ENCODE data around the gene DUXB. TPM values are rescaled to one million over a fixed set of nuclear protein-coding genes. Genes with fewer than 3 reads are reported as not detected.

Gene DUXB
- total and polyA plus RNA-seq, 4 donors = not detected

DNA sequence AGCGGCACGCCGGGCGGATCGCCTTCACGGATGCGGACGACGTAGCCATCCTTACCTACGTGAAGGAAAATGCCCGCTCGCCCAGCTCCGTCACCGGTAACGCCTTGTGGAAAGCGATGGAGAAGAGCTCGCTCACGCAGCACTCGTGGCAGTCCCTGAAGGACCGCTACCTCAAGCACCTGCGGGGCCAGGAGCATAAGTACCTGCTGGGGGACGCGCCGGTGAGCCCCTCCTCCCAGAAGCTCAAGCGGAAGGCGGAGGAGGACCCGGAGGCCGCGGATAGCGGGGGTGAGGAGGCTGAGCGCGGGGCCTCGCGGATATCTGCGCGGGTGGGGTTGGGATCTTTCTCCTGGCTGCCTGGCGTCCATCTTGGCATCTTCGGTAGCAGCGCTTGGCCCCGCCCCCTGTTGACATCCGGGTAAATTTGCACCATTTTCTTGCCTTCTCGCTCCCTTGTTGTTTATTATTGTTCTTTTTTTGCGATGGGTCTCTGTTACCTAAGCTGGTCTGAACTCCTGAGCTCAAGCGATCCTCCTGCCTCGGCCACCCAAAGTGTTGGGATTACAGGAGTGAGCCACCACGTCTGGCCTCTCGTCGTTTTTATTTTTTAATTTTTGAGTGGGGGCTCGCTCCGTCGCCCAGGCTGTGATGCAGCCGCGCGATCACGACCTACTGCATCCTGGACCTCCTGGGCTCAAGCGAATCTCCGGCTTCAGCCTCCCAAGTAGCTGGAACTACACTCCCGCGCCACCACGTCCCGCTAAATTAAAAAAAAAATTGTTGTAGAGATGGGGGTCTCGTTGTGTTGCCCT lies 52.8 kb downstream of the DUXB start:
- peak overlapping the region; percentile 71 to 93 for H3K4me3 ChIP-seq (ENCODE audit: low read length in 2 of 2)
- peak; percentile 91 to 95 for DNase-seq
- peak; percentile 86 for ATAC-seq (ENCODE audit: low FRiP score)
- H3K36me3 ChIP-seq (ENCODE audit: control insufficient read depth in 1 of 2, insufficient read depth in 2 of 2, low read length in 1 of 2) = no peaks in the 10 kb centered on the region
- peak overlapping the region; percentile 70 to 97 for H3K27ac ChIP-seq (ENCODE audit: low read depth in 1 of 2, low read length in 2 of 2)
- H3K27me3 ChIP-seq (ENCODE audit: control insufficient read depth in 1 of 2, insufficient read depth in 2 of 2, low read length in 1 of 2) = no peaks in the 10 kb centered on the region
- no peaks in the 10 kb centered on the region for H3K9me3 ChIP-seq (ENCODE audit: control insufficient read depth, low read length)
- H3K4me1 ChIP-seq (ENCODE audit: control insufficient read depth in 1 of 2, insufficient read depth in 2 of 2, low read length in 2 of 2) = peaks cover 3 to 5% of the 10 kb centered on the region in 2 donors
- 0% methylated on average over 56 to 62 of the region's 62 CpGs for WGBS, 2 donors
- intact Hi-C loops (cut with DNase I) = loop anchor here in 1 of 2 donors (2.0 kb wide), 1 partner anchor 116 kb away; no protein-coding TSS in a partner anchor

GRCh38 chr16:75647492-75648264 lies 53.6 kb downstream of the DUXB start, which contains the start of the genes KARS1 and TERF2IP:
TSS of gene KARS1 (minus strand) at chr16:75647665. CDS start at chr16:75647639, 26 bp downstream.
TSS of gene TERF2IP (plus strand) at chr16:75647773. CDS start at chr16:75647883, 110 bp downstream.
- ATAC-seq (ENCODE audit: low FRiP score) (peak; percentile 97), DNase-seq (peak; percentile 96 to 97)
- Histone ChIP-seq H3K4me1 (ENCODE audit: control insufficient read depth in 1 of 2, insufficient read depth in 2 of 2, low read length in 2 of 2) (peaks cover 3 to 5% of the 10 kb centered on the region in 2 donors), H3K27ac (ENCODE audit: low read depth in 1 of 2, low read length in 2 of 2) (peak within 1 kb of the TSS; percentile 70 to 97), H3K36me3 (ENCODE audit: control insufficient read depth in 1 of 2, insufficient read depth in 2 of 2, low read length in 1 of 2) (no peaks in the 10 kb centered on the region), H3K9me3 (ENCODE audit: control insufficient read depth, low read length) (no peaks in the 10 kb centered on the region), H3K27me3 (ENCODE audit: control insufficient read depth in 1 of 2, insufficient read depth in 2 of 2, low read length in 1 of 2) (no peaks in the 10 kb centered on the region), H3K4me3 (ENCODE audit: low read length in 2 of 2) (peak within 1 kb of the TSS; percentile 93 to 100)
- WGBS, 2 donors = 0% methylated on average over 76 of the region's 76 CpGs
- intact Hi-C loops (cut with DNase I) = loop anchor here in 1 of 2 donors (1.0 to 2.0 kb wide), 2 partner anchors 24 to 117 kb away; partner anchors contain the start of gene ADAT1

- H3K27me3 ChIP-seq (ENCODE audit: control insufficient read depth in 1 of 2, insufficient read depth in 2 of 2, low read length in 1 of 2) = no peaks in the 10 kb centered on the region
- DNase-seq (no peak), ATAC-seq (ENCODE audit: low FRiP score) (peak; percentile 58)
- peaks cover 3 to 5% of the 10 kb centered on the region in 2 donors for H3K4me1 ChIP-seq (ENCODE audit: control insufficient read depth in 1 of 2, insufficient read depth in 2 of 2, low read length in 2 of 2)
- intact Hi-C loops (cut with DNase I) = loop anchor here in 1 of 2 donors (1.0 kb wide), 1 partner anchor 24 kb away; the partner anchor contains the start of gene ADAT1
- WGBS, 2 donors = 0% methylated on average over 18 of the region's 18 CpGs
- peak overlapping the region; percentile 3 to 22 for H3K27ac ChIP-seq (ENCODE audit: low read depth in 1 of 2, low read length in 2 of 2)
- peaks cover 1 to 2% of the 10 kb centered on the region in 2 donors for H3K36me3 ChIP-seq (ENCODE audit: control insufficient read depth in 1 of 2, insufficient read depth in 2 of 2, low read length in 1 of 2)
- H3K4me3 ChIP-seq (ENCODE audit: low read length in 2 of 2) = peak overlapping the region; percentile 80 to 100
- no peaks in the 10 kb centered on the region for H3K9me3 ChIP-seq (ENCODE audit: control insufficient read depth, low read length)
Observed at GRCh38 chr16:75647112-75647491, 54.2 kb downstream of the DUXB start.

DNA sequence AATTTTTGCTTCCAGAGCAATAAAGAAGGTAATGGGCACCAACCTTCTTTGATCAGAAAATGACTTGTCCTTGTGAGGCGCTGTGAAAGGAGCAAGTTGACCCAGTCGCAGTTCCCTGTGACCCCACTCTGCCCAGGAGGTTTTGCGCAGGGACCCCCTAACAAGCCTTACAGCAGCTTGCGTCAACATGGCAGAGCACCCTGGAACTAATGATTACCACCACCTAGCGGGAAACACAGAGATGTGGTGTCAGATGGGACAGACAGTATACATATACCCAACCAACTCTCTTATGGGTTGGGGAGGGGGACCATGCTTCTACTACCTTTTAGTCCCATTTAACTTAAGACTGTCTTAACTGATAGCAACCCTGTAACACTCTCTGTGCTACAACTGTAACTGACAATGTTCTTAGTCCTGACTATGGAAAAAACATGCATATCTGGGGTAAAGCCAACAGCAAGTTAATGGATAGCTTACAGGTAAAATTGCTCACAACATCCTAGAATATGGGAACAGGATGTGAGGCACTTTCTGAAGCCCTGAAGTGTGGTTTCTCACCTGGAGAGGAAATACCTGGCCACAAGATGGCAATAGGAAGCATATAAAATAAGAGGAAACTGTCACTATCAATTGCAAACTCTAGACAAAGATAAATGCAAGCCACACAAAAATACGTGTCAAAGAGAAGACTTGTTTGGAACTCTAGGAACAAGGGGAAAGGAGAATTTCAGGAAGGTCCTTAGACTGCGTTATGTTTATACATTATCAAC lies 56.8 kb downstream of the DUXB start:
- H3K36me3 ChIP-seq (ENCODE audit: control insufficient read depth in 1 of 2, insufficient read depth in 2 of 2, low read length in 1 of 2) = peaks cover 4 to 8% of the 10 kb centered on the region in 2 donors
- intact Hi-C loops (cut with DNase I) = no loop called here
- WGBS, 2 donors = 91 to 95% methylated on average over 7 of the region's 7 CpGs

More for the DNA sequence above, 56.8 kb downstream of the DUXB start:
- no peaks in the 10 kb centered on the region for H3K9me3 ChIP-seq (ENCODE audit: control insufficient read depth, low read length)
- H3K27ac ChIP-seq (ENCODE audit: low read depth in 1 of 2, low read length in 2 of 2) = no peak overlapping the region
- ATAC-seq (ENCODE audit: low FRiP score) (no peak), DNase-seq (no peak)
- no peak overlapping the region for H3K4me3 ChIP-seq (ENCODE audit: low read length in 2 of 2)
- no peaks in the 10 kb centered on the region for H3K4me1 ChIP-seq (ENCODE audit: control insufficient read depth in 1 of 2, insufficient read depth in 2 of 2, low read length in 2 of 2)
- no peaks in the 10 kb centered on the region for H3K27me3 ChIP-seq (ENCODE audit: control insufficient read depth in 1 of 2, insufficient read depth in 2 of 2, low read length in 1 of 2)

Other genes with a start within 250 kb of the DUXB start
- 10 to 100 TPM; 20.5 to 21.5 TPM for gene TMEM170A, start 236.8 kb downstream of the DUXB start, total RNA-seq
- gene TMEM170A, start 236.8 kb downstream of the DUXB start, polyA plus RNA-seq = 1 to 10 TPM; 4.2 to 5.6 TPM
- 1 to 10 TPM; 2.4 to 6.0 TPM for gene CHST6, start 206.0 kb downstream of the DUXB start, total RNA-seq
- under 1 TPM; 0.49 to 0.88 TPM for gene CHST6, start 206.0 kb downstream of the DUXB start, polyA plus RNA-seq
- not detected for gene CHST5, start 165.4 kb downstream of the DUXB start, total RNA-seq
- 1 to 10 TPM in 1 of 2 donors, under 1 TPM in 1; 0.97 to 1.5 TPM for gene CHST5, start 165.4 kb downstream of the DUXB start, polyA plus RNA-seq
- gene TMEM231, start 145.2 kb downstream of the DUXB start, total RNA-seq = 10 to 100 TPM in 1 of 2 donors, 1 to 10 TPM in 1; 6.8 to 10.3 TPM
- gene TMEM231, start 145.2 kb downstream of the DUXB start, polyA plus RNA-seq = 10 to 100 TPM in 1 of 2 donors, 1 to 10 TPM in 1; 2.3 to 11.0 TPM
- gene GABARAPL2, start 135.1 kb downstream of the DUXB start, total RNA-seq = 100 to 1,000 TPM; 106 to 154 TPM
- gene GABARAPL2, start 135.1 kb downstream of the DUXB start, polyA plus RNA-seq = 100 to 1,000 TPM; 198 to 237 TPM
- 10 to 100 TPM; 25.4 to 44.0 TPM for gene ADAT1, start 78.2 kb downstream of the DUXB start, total RNA-seq
- gene ADAT1, start 78.2 kb downstream of the DUXB start, polyA plus RNA-seq = 10 to 100 TPM in 1 of 2 donors, 1 to 10 TPM in 1; 7.5 to 19.2 TPM
- 10 to 100 TPM; 60.4 to 69.8 TPM for gene KARS1, start 53.8 kb downstream of the DUXB start, total RNA-seq
- 10 to 100 TPM; 64.4 to 73.2 TPM for gene KARS1, start 53.8 kb downstream of the DUXB start, polyA plus RNA-seq
- 10 to 100 TPM; 59.5 to 66.3 TPM for gene TERF2IP, start 53.7 kb downstream of the DUXB start, total RNA-seq
- 10 to 100 TPM; 46.5 to 78.3 TPM for gene TERF2IP, start 53.7 kb downstream of the DUXB start, polyA plus RNA-seq
- gene CPHXL2, start 24.5 kb downstream of the DUXB start, total RNA-seq = not detected
- not detected for gene CPHXL2, start 24.5 kb downstream of the DUXB start, polyA plus RNA-seq
- not detected for gene CPHXL, start 25.0 kb upstream of the DUXB start, total RNA-seq
- gene CPHXL, start 25.0 kb upstream of the DUXB start, polyA plus RNA-seq = not detected